Measurements from ENCODE around the gene TMEM138. TPM values are rescaled to one million over a fixed set of nuclear protein-coding genes. Genes with fewer than 3 reads are reported as not detected.

Gene TMEM138
- total RNA-seq, 1 experiment from 2014 or later = 43.6 TPM

DNA sequence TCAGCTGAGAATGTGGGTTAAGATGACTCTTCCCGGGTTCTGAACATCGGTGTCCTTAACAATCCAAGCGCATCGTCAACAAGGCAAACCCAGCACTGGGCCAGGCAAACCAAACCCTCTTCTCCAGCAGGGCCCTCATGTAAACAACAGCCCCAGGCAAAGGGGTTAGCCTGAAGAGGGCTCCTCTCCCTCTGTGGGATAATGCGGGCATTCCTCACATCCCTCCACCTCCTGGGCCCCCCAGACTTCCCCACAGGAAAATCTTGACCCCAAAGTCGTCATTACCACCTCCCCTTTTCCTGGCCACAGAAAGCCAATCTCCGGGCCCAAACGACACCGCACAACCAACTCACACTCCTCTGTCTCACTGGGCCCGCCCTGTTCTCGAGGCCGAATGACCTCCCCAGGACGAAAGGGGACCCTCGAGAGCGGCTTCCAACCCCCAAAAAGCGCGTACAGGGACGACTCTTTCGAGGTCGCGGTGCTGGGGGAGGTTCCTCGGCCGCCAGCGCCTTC lies 29.8 kb upstream of the TMEM138 start:
- no peak overlapping the region for H2AFZ ChIP-seq (ENCODE audit: low read length)

More for the DNA sequence above, 29.8 kb upstream of the TMEM138 start:
- peaks cover 5% of the 10 kb centered on the region for H3K4me1 ChIP-seq (ENCODE audit: insufficient read depth, low read length)
- H3T11ph ChIP-seq (ENCODE audit: low read length) = no peak overlapping the region
- no peak overlapping the region for H3K23ac ChIP-seq (ENCODE audit: insufficient read length, low read depth, low read length)
- no peak overlapping the region for H4K8ac ChIP-seq (replicated peaks; ENCODE audit: insufficient read length, low read depth, low read length)
- H3K27ac ChIP-seq (ENCODE audit: insufficient read length, low read depth, low read length) = no peak overlapping the region
- no peaks in the 10 kb centered on the region for H3K9me3 ChIP-seq (ENCODE audit: control insufficient read depth, low read depth, low read length)
- no peaks in the 10 kb centered on the region for H3K79me1 ChIP-seq (ENCODE audit: insufficient read depth, low read depth, low read length, poor library complexity, severe bottlenecking)
- H3K27me3 Mint-ChIP-seq (ENCODE audit: low read depth) = no peaks in the 10 kb centered on the region
- peak overlapping the region; percentile 85 for H3K14ac ChIP-seq (ENCODE audit: insufficient read depth, low read length)
- H2BK20ac ChIP-seq (ENCODE audit: low read depth, low read length, poor library complexity, severe bottlenecking) = no peak overlapping the region
- H3K27me3 ChIP-seq (ENCODE audit: insufficient read depth, low read length) = no peaks in the 10 kb centered on the region
- H3K18ac ChIP-seq (ENCODE audit: insufficient read length, low read depth, low read length) = peak overlapping the region; percentile 59
- H2BK120ac ChIP-seq (ENCODE audit: low read depth, low read length, poor library complexity, severe bottlenecking) = no peak overlapping the region
- H3K4ac ChIP-seq (ENCODE audit: low read depth, low read length) = peak overlapping the region; percentile 8; the same call in 1 of the 2 replicates
- peaks cover 25 to 39% (median 36%) of the 10 kb centered on the region in 3 experiments; a peak in 6 of 7 replicates for H3K36me3 Mint-ChIP-seq (ENCODE audit: insufficient read depth in 1 of 3, low read depth in 3 of 3)
- TF ChIP-seq, protein P1, sequence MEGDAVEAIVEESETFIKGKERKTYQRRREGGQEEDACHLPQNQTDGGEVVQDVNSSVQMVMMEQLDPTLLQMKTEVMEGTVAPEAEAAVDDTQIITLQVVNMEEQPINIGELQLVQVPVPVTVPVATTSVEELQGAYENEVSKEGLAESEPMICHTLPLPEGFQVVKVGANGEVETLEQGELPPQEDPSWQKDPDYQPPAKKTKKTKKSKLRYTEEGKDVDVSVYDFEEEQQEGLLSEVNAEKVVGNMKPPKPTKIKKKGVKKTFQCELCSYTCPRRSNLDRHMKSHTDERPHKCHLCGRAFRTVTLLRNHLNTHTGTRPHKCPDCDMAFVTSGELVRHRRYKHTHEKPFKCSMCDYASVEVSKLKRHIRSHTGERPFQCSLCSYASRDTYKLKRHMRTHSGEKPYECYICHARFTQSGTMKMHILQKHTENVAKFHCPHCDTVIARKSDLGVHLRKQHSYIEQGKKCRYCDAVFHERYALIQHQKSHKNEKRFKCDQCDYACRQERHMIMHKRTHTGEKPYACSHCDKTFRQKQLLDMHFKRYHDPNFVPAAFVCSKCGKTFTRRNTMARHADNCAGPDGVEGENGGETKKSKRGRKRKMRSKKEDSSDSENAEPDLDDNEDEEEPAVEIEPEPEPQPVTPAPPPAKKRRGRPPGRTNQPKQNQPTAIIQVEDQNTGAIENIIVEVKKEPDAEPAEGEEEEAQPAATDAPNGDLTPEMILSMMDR (conservative IDR thresholded peaks at IDR 0.05) = no peak
- H3K79me2 ChIP-seq (ENCODE audit: insufficient read depth, low read length) = peaks cover 28% of the 10 kb centered on the region
- peak overlapping the region; percentile 75 to 97 (median 96) for H3K27ac Mint-ChIP-seq
- H3K56ac ChIP-seq (ENCODE audit: insufficient read length, low read depth, low read length) = peak overlapping the region; percentile 4
- peak overlapping the region; percentile 94 for H3K4me2 ChIP-seq (ENCODE audit: insufficient read depth, insufficient read length, low read length)
- H4K5ac ChIP-seq (ENCODE audit: insufficient read length, low read depth, low read length) = peak overlapping the region; percentile 24
- no peak overlapping the region for H2BK5ac ChIP-seq (ENCODE audit: insufficient read length, low read length)
- no CpG with 5 or more reads among the region's 24 CpGs for WGBS (ENCODE audit: extremely low coverage, insufficient read length, low lambda C conversion rate)
- H3K23me2 ChIP-seq (ENCODE audit: insufficient read length, low read depth, low read length, poor library complexity, severe bottlenecking) = peaks cover 13% of the 10 kb centered on the region
- H4K91ac ChIP-seq (ENCODE audit: insufficient read length, low read depth, low read length) = no peak overlapping the region
- peak overlapping the region; percentile 97 for H3K9ac ChIP-seq (ENCODE audit: extremely low read depth, insufficient read length, low read length)
- peak overlapping the region; percentile 95 to 98 for H3K4me3 Mint-ChIP-seq
- no peak for DNase-seq
- H3K4me1 Mint-ChIP-seq = peaks cover 39 to 45% of the 10 kb centered on the region in 2 experiments
- no peak overlapping the region for H2BK12ac ChIP-seq (ENCODE audit: insufficient read length, low read depth, low read length)
- no peak overlapping the region for H2BK15ac ChIP-seq (ENCODE audit: low read depth, low read length)
- no peak overlapping the region for H2AK5ac ChIP-seq (ENCODE audit: insufficient read length, low read length)
- H4K20me1 ChIP-seq (ENCODE audit: control insufficient read depth, insufficient read depth, insufficient read length) = no peaks in the 10 kb centered on the region
- H3K9me3 Mint-ChIP-seq = no peaks in the 10 kb centered on the region
